KMS-11 (cell line): Measurements from ENCODE around the gene PAPSS1.

Experiments
- H2AFZ ChIP-seq: fragments of 200-600 bp; sonication (generic); 2 replicates; pipeline ENCODE4 v1.6.1; 2016; ENCODE audit warnings: antibody characterized with exemption, mixed run types, low read depth
- H3K27ac ChIP-seq: fragments of 200-600 bp; sonication (generic); 2 replicates; pipeline ENCODE4 v1.6.1; 2016; ENCODE audit warnings: mild to moderate bottlenecking, mixed run types
- H3K27me3 ChIP-seq: fragments of 200-600 bp; sonication (generic); 2 replicates; pipeline ENCODE4 v1.6.1; 2017; ENCODE audit warnings: mild to moderate bottlenecking, low read depth, mixed run types, moderate library complexity; ENCODE audit not compliant: insufficient read depth
- H3K36me3 ChIP-seq: fragments of 200-600 bp; sonication (generic); 2 replicates; pipeline ENCODE4 v1.6.1; 2017; ENCODE audit warnings: mild to moderate bottlenecking, mixed run types; ENCODE audit not compliant: insufficient read depth
- H3K4me1 ChIP-seq: fragments of 200-600 bp; sonication (generic); 2 replicates; pipeline ENCODE4 v1.6.1; 2016; ENCODE audit warnings: mild to moderate bottlenecking, low read depth, mixed run types; ENCODE audit not compliant: poor library complexity, severe bottlenecking
- H3K4me2 ChIP-seq: fragments of 200-600 bp; sonication (generic); 2 replicates; pipeline ENCODE4 v1.7.0; 2016; ENCODE audit warnings: mild to moderate bottlenecking, mixed run types
- H3K4me3 ChIP-seq: fragments of 200-600 bp; sonication (generic); IDR thresholded peaks from 2 replicates; pipeline ENCODE4 v1.6.1; 2017; ENCODE audit warnings: low read depth, low read length, mixed read lengths; ENCODE audit not compliant: insufficient read depth
- H3K79me2 ChIP-seq: fragments of 200-600 bp; sonication (generic); 2 replicates; pipeline ENCODE4 v1.6.1; 2016; ENCODE audit warnings: low read depth, mixed run types; ENCODE audit not compliant: insufficient read depth
- H3K9ac ChIP-seq: fragments of 200-600 bp; sonication (generic); 2 replicates; pipeline ENCODE4 v1.6.1; 2016; ENCODE audit warnings: mild to moderate bottlenecking, mixed run types
- H4K20me1 ChIP-seq: fragments of 200-600 bp; sonication (generic); 2 replicates; pipeline ENCODE4 v1.6.1; 2016; ENCODE audit warnings: mild to moderate bottlenecking, mixed run types; ENCODE audit not compliant: insufficient read depth
- TF ChIP-seq, protein P1 (sequence below): fragments of 200-600 bp; sonication (generic); conservative IDR thresholded peaks from 2 replicates; pipeline ENCODE4 v1.6.1; 2017; ENCODE audit warnings: low read depth, mild to moderate bottlenecking, antibody characterized with exemption, low read length, moderate library complexity, mixed read lengths

The PAPSS1 gene

DNA sequence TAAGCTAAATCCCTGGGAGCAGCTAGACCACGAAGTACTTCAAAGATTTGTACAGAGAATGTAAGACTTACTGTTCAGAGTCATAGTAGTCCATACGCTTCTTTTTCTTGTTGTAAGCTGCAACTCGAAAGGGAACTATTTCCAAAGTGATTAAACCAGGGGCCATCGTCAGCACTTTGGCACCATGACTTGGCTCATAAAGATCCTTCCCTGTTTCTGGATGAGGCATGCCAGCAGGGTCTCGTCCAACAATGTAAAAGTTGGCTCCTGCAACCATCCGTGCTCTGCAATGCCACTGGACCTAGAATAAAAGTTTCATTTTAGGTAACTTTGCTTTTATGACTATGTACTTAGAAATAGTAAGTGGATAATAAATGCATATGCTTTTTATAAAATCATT lies 88.5 kb downstream of the PAPSS1 start:
- no peaks in the 10 kb centered on the region for H4K20me1 ChIP-seq
- no peak overlapping the region for H2AFZ ChIP-seq
- TF ChIP-seq, protein P1, sequence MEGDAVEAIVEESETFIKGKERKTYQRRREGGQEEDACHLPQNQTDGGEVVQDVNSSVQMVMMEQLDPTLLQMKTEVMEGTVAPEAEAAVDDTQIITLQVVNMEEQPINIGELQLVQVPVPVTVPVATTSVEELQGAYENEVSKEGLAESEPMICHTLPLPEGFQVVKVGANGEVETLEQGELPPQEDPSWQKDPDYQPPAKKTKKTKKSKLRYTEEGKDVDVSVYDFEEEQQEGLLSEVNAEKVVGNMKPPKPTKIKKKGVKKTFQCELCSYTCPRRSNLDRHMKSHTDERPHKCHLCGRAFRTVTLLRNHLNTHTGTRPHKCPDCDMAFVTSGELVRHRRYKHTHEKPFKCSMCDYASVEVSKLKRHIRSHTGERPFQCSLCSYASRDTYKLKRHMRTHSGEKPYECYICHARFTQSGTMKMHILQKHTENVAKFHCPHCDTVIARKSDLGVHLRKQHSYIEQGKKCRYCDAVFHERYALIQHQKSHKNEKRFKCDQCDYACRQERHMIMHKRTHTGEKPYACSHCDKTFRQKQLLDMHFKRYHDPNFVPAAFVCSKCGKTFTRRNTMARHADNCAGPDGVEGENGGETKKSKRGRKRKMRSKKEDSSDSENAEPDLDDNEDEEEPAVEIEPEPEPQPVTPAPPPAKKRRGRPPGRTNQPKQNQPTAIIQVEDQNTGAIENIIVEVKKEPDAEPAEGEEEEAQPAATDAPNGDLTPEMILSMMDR = no peak
- no peak overlapping the region for H3K9ac ChIP-seq
- H3K4me3 ChIP-seq = no peak overlapping the region
- no peaks in the 10 kb centered on the region for H3K79me2 ChIP-seq
- no peaks in the 10 kb centered on the region for H3K4me1 ChIP-seq
- no peak overlapping the region for H3K4me2 ChIP-seq
- H3K36me3 ChIP-seq = no peaks in the 10 kb centered on the region
- no peak overlapping the region for H3K27ac ChIP-seq
- no peaks in the 10 kb centered on the region for H3K27me3 ChIP-seq

- no peak overlapping the region for H3K27ac ChIP-seq
- H2AFZ ChIP-seq = no peak overlapping the region
- H3K27me3 ChIP-seq = no peaks in the 10 kb centered on the region
- no peak overlapping the region for H3K4me2 ChIP-seq
- H3K4me1 ChIP-seq = no peaks in the 10 kb centered on the region
- TF ChIP-seq, protein P1 = no peak
- no peak overlapping the region for H3K4me3 ChIP-seq
- no peaks in the 10 kb centered on the region for H4K20me1 ChIP-seq
- H3K36me3 ChIP-seq = no peaks in the 10 kb centered on the region
- H3K79me2 ChIP-seq = no peaks in the 10 kb centered on the region
- H3K9ac ChIP-seq = no peak overlapping the region
Observed at GRCh38 chr4:107630185-107630705, 89.8 kb downstream of the PAPSS1 start.

- no peak overlapping the region for H3K4me3 ChIP-seq
- H3K9ac ChIP-seq = no peak overlapping the region
- H3K4me1 ChIP-seq = no peaks in the 10 kb centered on the region
- H3K36me3 ChIP-seq = no peaks in the 10 kb centered on the region
- no peak overlapping the region for H2AFZ ChIP-seq
- H3K79me2 ChIP-seq = no peaks in the 10 kb centered on the region
- no peak overlapping the region for H3K4me2 ChIP-seq
- no peak overlapping the region for H3K27ac ChIP-seq
- TF ChIP-seq, protein P1 = no peak
- H3K27me3 ChIP-seq = no peaks in the 10 kb centered on the region
- H4K20me1 ChIP-seq = no peaks in the 10 kb centered on the region
Observed at GRCh38 chr4:107629318-107629717, 90.7 kb downstream of the PAPSS1 start.

DNA sequence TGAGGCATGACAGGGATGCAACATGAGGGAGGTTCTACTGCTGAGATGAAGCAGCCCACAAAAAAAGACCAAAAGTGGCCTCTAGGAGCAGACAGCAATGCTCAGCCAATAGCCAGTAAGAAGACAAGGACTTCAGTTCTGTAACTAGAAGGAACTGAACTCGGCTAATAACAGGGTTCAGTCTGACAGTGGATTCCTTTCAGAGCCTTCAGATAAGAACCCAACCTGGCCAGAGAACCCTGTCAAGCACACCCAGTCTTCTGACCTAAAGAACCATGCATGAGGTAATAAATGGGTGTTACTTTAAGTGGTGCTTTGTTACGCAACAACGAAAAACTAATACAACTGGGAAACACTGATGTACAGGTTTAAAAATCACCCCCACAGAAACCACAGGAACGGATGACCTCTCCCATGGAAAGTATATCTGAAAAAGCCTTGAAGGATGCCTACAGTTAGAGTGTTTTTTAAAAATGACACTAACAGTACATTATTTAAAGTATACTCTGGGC lies 94.6 kb downstream of the PAPSS1 start:
- H3K4me1 ChIP-seq = no peaks in the 10 kb centered on the region
- no peak overlapping the region for H3K9ac ChIP-seq
- no peaks in the 10 kb centered on the region for H3K27me3 ChIP-seq
- H3K36me3 ChIP-seq = no peaks in the 10 kb centered on the region
- no peak overlapping the region for H2AFZ ChIP-seq
- no peak overlapping the region for H3K4me3 ChIP-seq
- TF ChIP-seq, protein P1 = no peak
- no peaks in the 10 kb centered on the region for H4K20me1 ChIP-seq
- H3K4me2 ChIP-seq = no peak overlapping the region
- no peaks in the 10 kb centered on the region for H3K79me2 ChIP-seq
- H3K27ac ChIP-seq = no peak overlapping the region
